Measurements from ENCODE around the gene REC114. TPM values are rescaled to one million over a fixed set of nuclear protein-coding genes. Genes with fewer than 3 reads are reported as not detected.

The REC114 gene
- total and polyA plus RNA-seq, 10 of the 15 experiments (the other 5 are each of a cell fraction or from before 2014, with no cell fraction given) = not detected

DNA sequence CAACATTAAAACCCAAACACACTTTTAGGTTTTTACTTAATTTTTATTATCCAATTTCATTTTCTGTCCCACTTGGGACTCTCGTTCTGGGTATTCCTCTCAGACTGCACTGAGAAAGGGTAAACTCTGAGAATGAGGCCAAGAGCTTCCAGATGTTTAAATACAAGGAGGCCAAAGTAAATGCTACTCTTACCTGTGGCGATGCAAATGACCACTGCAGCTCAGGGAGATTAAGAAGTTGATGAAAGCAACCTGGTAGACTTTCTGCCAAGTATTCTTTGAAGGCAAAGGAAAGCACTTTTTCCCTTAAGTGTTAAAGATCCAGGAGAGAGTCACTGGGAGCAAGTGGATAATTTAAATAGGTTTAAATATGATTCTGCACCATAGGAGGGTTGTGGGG is 151.1 kb downstream of the REC114 start (continued):
- TF ChIP-seq, protein P1, sequence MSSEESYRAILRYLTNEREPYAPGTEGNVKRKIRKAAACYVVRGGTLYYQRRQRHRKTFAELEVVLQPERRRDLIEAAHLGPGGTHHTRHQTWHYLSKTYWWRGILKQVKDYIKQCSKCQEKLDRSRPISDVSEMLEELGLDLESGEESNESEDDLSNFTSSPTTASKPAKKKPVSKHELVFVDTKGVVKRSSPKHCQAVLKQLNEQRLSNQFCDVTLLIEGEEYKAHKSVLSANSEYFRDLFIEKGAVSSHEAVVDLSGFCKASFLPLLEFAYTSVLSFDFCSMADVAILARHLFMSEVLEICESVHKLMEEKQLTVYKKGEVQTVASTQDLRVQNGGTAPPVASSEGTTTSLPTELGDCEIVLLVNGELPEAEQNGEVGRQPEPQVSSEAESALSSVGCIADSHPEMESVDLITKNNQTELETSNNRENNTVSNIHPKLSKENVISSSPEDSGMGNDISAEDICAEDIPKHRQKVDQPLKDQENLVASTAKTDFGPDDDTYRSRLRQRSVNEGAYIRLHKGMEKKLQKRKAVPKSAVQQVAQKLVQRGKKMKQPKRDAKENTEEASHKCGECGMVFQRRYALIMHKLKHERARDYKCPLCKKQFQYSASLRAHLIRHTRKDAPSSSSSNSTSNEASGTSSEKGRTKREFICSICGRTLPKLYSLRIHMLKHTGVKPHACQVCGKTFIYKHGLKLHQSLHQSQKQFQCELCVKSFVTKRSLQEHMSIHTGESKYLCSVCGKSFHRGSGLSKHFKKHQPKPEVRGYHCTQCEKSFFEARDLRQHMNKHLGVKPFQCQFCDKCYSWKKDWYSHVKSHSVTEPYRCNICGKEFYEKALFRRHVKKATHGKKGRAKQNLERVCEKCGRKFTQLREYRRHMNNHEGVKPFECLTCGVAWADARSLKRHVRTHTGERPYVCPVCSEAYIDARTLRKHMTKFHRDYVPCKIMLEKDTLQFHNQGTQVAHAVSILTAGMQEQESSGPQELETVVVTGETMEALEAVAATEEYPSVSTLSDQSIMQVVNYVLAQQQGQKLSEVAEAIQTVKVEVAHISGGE (CRISPR knock-in tag; IDR thresholded peaks at IDR 0.05) = no peak

GRCh38 chr15:73596174-73596573 is 153.2 kb downstream of the REC114 start:
- H3K4me2 ChIP-seq (ENCODE audit: control insufficient read depth, insufficient read depth) = no peak overlapping the region
- H3K27me3 ChIP-seq (replicated peaks in 1 of 2; ENCODE audit: control insufficient read depth in 2 of 2, insufficient read depth in 2 of 2, low read length in 1 of 2) = no peaks in the 10 kb centered on the region
- no peak for FAIRE-seq
- CTCF ChIA-PET = interaction anchor here (1.1 to 6.0 kb wide), 5 partner anchors 9 to 40 kb away, joined by 3 to 30 read pairs (median 5); partner anchors contain the start of gene NPTN
- H3K79me2 ChIP-seq (ENCODE audit: control insufficient read depth, insufficient read depth, low read length) = peaks cover 31% of the 10 kb centered on the region
- no peaks in the 10 kb centered on the region; the same call in 1 of the 2 replicates for H4K20me1 ChIP-seq (ENCODE audit: control insufficient read depth, insufficient read depth)
- H3K36me3 ChIP-seq (ENCODE audit: control insufficient read depth in 2 of 2, insufficient read depth in 2 of 2, low read length in 1 of 2) = peaks cover 1 to 11% of the 10 kb centered on the region in 2 experiments
- POLR2A ChIA-PET = no interaction called here
- no peak overlapping the region for H3K27ac ChIP-seq (ENCODE audit: control insufficient read depth, insufficient read depth)
- intact Hi-C loops (cut with micrococcal nuclease; ENCODE audit: unreplicated experiment) = no loop called here
- in situ Hi-C loops (cut with MboI) = no loop called here
- peaks cover 7% of the 10 kb centered on the region; the same call in 1 of the 2 replicates for H3K4me1 ChIP-seq (ENCODE audit: control insufficient read depth, insufficient read depth, low read length)
- no peak for ATAC-seq
- H2AFZ ChIP-seq (ENCODE audit: control insufficient read depth, low read depth, low read length) = no peak overlapping the region
- no peak overlapping the region for H3K9ac ChIP-seq (ENCODE audit: control insufficient read depth, insufficient read depth, low read length)
- no TSS peak for BruUV-seq (replicated peaks)
- DNase-seq (ENCODE audit: low read depth, low spot score) = no peak
- RAD21 ChIA-PET (ENCODE audit: unreplicated experiment) = interaction anchor here (1.2 kb wide), 1 partner anchor 40 kb away, joined by 4 read pairs; no protein-coding TSS in a partner anchor
- SMC1A ChIA-PET (ENCODE audit: uncharacterized antibody, unreplicated experiment) = interaction anchor here (0.7 to 6.9 kb wide), 4 partner anchors 12 to 40 kb away, joined by 3 to 40 read pairs (median 8); no protein-coding TSS in a partner anchor
- H3K9me3 ChIP-seq (replicated peaks; ENCODE audit: control insufficient read depth, insufficient read depth, low read length) = no peaks in the 10 kb centered on the region
- H3K4me3 ChIP-seq = no peak overlapping the region
- 50% methylated on average over 1 of the region's 1 CpG for WGBS (ENCODE audit: insufficient coverage, insufficient replicate concordance, low lambda C conversion rate, missing lambda C conversion rate)
- TF ChIP-seq SP1 (IDR thresholded peaks at IDR 0.05; ENCODE audit: low read depth, low read length) (no peak), ZSCAN29 (IDR thresholded peaks at IDR 0.05) (no peak), MTA3 (IDR thresholded peaks at IDR 0.05; ENCODE audit: borderline replicate concordance, low read length) (no peak), MXI1 (IDR thresholded peaks at IDR 0.05; ENCODE audit: low read depth, low read length) (no peak), TAF1 (IDR thresholded peaks at IDR 0.05; ENCODE audit: borderline replicate concordance, low read depth, low read length) (no peak), NRF1 (conservative IDR thresholded peaks at IDR 0.05; ENCODE audit: low read depth, low read length) (no peak), GABPA (IDR thresholded peaks at IDR 0.05; ENCODE audit: low read depth) (no peak), CTCF (IDR thresholded peaks at IDR 0.05 in 2 of 3, conservative IDR thresholded peaks at IDR 0.05 in 1 of 3; ENCODE audit: control insufficient read depth in 2 of 3, extremely low read depth in 1 of 3, insufficient read depth in 1 of 3, low read depth in 3 of 3, low read length in 3 of 3) (no peak), TCF7 (IDR thresholded peaks at IDR 0.05; ENCODE audit: borderline replicate concordance) (no peak), ESRRA (IDR thresholded peaks at IDR 0.05; ENCODE audit: low read length) (no peak), RELA (IDR thresholded peaks at IDR 0.05; ENCODE audit: borderline replicate concordance, partially characterized antibody) (no peak), SMAD1 (IDR thresholded peaks at IDR 0.05; ENCODE audit: low read depth, partially characterized antibody) (no peak), NFYB (IDR thresholded peaks at IDR 0.05; ENCODE audit: insufficient read depth, low read depth, low read length) (no peak), STAT3 (IDR thresholded peaks at IDR 0.05; ENCODE audit: low read depth, low read length) (no peak), ATF3 (IDR thresholded peaks at IDR 0.05; ENCODE audit: borderline replicate concordance, extremely low read depth, low read depth, low read length) (no peak)
- TF ChIP-seq, protein P2, sequence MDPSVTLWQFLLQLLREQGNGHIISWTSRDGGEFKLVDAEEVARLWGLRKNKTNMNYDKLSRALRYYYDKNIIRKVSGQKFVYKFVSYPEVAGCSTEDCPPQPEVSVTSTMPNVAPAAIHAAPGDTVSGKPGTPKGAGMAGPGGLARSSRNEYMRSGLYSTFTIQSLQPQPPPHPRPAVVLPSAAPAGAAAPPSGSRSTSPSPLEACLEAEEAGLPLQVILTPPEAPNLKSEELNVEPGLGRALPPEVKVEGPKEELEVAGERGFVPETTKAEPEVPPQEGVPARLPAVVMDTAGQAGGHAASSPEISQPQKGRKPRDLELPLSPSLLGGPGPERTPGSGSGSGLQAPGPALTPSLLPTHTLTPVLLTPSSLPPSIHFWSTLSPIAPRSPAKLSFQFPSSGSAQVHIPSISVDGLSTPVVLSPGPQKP (IDR thresholded peaks at IDR 0.05; ENCODE audit: low read depth, low read length) = no peak

Data from GM12878 (cell line).